Duodenal mucosa (tissue), 2 donors: ENCODE data around the gene SH3BP2.
A peak's percentile ranks its signal among the peaks of the same experiment; 100 is the strongest.

Experiments
- H3K27ac ChIP-seq: one replicate; pipeline ENCODE4 v1.7.0; 2013; ENCODE audit warnings: low read depth, low read length
- H3K27me3 ChIP-seq, 2 donors: one replicate each; pipeline ENCODE4 v1.7.0; 2013; ENCODE audit warnings: low read length in 2 of 2, control low read depth in 1 of 2; ENCODE audit not compliant: insufficient read depth in 2 of 2, control insufficient read depth in 1 of 2
- H3K36me3 ChIP-seq, 2 donors: one replicate each; pipeline ENCODE4 v1.7.0; 2013; ENCODE audit warnings: low read length in 2 of 2, control low read depth in 1 of 2; ENCODE audit not compliant: insufficient read depth in 2 of 2, control insufficient read depth in 1 of 2
- H3K4me1 ChIP-seq, 2 donors: one replicate each; pipeline ENCODE4 v1.7.0; 2013; ENCODE audit warnings: low read length in 2 of 2, control low read depth in 1 of 2; ENCODE audit not compliant: insufficient read depth in 2 of 2, control insufficient read depth in 1 of 2
- H3K4me3 ChIP-seq, 2 donors: one replicate each; pipeline ENCODE4 v1.7.0; 2013; ENCODE audit warnings: low read length in 2 of 2, low read depth in 1 of 2
- H3K9ac ChIP-seq, 2 donors: one replicate each; pipeline ENCODE4 v1.7.0; 2013; ENCODE audit warnings: low read length in 2 of 2, low read depth in 1 of 2
- H3K9me3 ChIP-seq, 2 donors: one replicate each; pipeline ENCODE4 v1.7.0; 2013; ENCODE audit warnings: low read length in 2 of 2, control low read depth in 1 of 2; ENCODE audit not compliant: control insufficient read depth in 1 of 2

Gene SH3BP2

DNA sequence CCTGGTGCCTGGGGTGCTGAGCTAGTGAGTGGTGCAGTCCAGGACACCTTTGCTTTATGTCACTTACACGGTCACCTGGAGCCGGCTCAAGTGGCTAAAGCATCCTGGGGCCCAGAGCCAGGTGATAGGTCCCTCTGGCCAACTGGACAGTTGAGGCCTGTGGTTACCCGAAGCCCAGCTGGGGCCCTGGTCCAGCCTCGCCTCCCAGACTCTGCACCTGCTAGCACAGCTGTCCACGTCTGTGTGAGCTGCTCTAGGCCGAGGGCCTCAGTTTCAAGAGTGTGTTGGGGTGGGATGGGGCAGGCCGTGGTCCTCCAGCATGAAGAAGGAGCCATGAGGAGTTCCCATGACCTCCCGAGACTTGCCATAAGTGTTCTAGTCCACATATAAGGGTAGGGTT, 43.1 kb downstream of the SH3BP2 start:
- H3K27ac ChIP-seq, result peak overlapping the region; percentile 41
- H3K9me3 ChIP-seq, result no peaks in the 10 kb centered on the region
- H3K4me1 ChIP-seq, result peaks cover 22 to 33% of the 10 kb centered on the region in 2 donors
- H3K27me3 ChIP-seq, result no peaks in the 10 kb centered on the region
- H3K4me3 ChIP-seq, result no peak overlapping the region
- H3K9ac ChIP-seq, result no peak overlapping the region
- peaks cover 19 to 36% of the 10 kb centered on the region in 2 donors for H3K36me3 ChIP-seq

- Histone ChIP-seq H3K27ac (no peak overlapping the region), H3K9ac (no peak overlapping the region), H3K9me3 (no peaks in the 10 kb centered on the region), H3K27me3 (no peaks in the 10 kb centered on the region), H3K36me3 (peaks cover 17 to 32% of the 10 kb centered on the region in 2 donors), H3K4me1 (peaks cover 22 to 33% of the 10 kb centered on the region in 2 donors), H3K4me3 (no peak overlapping the region)
These were observed 43.5 kb downstream of the SH3BP2 start for GRCh38 chr4:2836391-2836859.

DNA sequence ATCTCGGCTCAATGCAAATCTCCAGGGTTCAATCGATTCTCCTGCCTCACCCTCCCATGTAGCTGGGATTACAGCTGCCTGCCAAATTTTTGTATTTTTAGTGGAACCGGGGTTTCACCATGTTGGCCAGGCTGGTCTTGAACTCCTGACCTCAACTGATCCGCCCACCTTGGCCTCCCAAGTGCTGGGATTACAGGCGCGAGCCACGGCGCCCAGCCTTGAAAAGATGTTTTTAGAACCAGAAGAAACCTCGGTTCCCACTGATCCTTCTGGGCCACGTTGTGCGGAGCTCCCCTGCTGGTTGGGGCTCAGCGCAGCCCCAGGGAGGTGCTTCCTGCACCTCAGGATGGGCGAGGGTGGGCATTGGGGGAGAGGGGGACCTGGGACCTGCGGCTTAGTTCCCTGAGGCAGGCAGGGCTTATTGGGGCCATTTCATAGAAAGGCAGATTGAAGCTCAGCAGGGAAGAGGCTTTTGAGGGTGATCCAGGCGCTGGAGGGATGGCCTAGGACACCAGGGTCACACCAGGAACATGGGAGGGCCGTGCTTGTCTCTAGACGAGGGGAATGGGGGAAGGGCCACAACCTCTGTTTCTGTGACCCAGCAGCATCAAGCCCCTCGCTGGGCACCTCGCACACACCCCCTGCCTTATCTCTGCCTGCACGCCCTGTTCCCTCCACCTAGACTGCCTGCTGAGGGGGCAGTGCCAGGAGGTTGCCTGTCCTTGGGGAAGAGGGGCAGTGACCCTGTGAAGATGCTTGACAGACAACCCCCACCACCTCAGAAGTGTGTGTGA, 44.4 kb downstream of the SH3BP2 start:
- Histone ChIP-seq H3K4me3 (peak overlapping the region; percentile 0 to 47), H3K4me1 (peaks cover 22 to 33% of the 10 kb centered on the region in 2 donors), H3K27ac (peak overlapping the region; percentile 26)

DNA sequence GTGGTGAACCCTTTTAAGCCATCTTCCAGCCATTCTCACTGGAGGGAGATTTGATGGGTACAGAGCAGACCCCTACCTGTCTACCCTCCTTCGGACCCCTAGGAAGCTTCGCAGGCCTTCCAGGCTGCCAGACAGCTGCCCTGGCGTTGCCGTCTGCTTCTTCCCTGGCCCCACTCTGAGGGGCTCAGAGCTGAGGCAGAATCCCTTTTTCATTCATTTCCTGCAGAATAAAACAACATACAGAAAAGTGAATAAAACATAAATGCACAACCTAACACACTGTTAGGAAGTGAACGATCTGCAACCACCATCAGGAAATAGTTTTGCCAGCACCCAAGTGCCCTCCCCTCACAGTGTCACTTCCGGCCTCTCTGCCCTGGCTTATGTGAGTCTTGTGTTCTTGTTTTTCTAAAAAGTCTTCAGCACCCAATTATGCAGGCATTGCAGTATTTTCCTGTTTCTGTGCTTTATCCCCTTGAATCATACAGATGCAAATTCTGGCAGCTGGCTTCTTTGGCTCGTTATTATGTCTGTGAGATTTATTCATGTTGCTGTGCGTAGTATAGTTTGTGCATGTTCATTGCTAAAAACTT, 45.1 kb downstream of the SH3BP2 start:
- Histone ChIP-seq H3K9me3 (no peaks in the 10 kb centered on the region), H3K27me3 (no peaks in the 10 kb centered on the region), H3K36me3 (peaks cover 16 to 17% of the 10 kb centered on the region in 2 donors), H3K4me3 (peak overlapping the region; percentile 0 to 47), H3K27ac (peak overlapping the region; percentile 26), H3K9ac (peak overlapping the region in 1 of 2 donors; percentile 21), H3K4me1 (peaks cover 28 to 39% of the 10 kb centered on the region in 2 donors)

More for the DNA sequence above, 44.4 kb downstream of the SH3BP2 start:
- Histone ChIP-seq H3K9ac (peak overlapping the region in 1 of 2 donors; percentile 21), H3K27me3 (no peaks in the 10 kb centered on the region), H3K9me3 (no peaks in the 10 kb centered on the region), H3K36me3 (peaks cover 17 to 23% of the 10 kb centered on the region in 2 donors)

GRCh38 chr4:2839060-2839459, 46.2 kb downstream of the SH3BP2 start:
- H3K9ac ChIP-seq, result no peak overlapping the region
- H3K27ac ChIP-seq, result no peak overlapping the region
- peaks cover 6 to 10% of the 10 kb centered on the region in 2 donors for H3K36me3 ChIP-seq
- H3K27me3 ChIP-seq, result no peaks in the 10 kb centered on the region
- peaks cover 29 to 41% of the 10 kb centered on the region in 2 donors for H3K4me1 ChIP-seq
- H3K4me3 ChIP-seq, result no peak overlapping the region
- H3K9me3 ChIP-seq, result no peaks in the 10 kb centered on the region

GRCh38 chr4:2842687-2843262, 49.9 kb downstream of the SH3BP2 start:
- peak overlapping the region; percentile 84 to 94 for H3K9ac ChIP-seq
- peak overlapping the region; percentile 83 for H3K27ac ChIP-seq
- peak overlapping the region; percentile 90 to 96 for H3K4me3 ChIP-seq
- peaks cover 24 to 30% of the 10 kb centered on the region in 2 donors for H3K4me1 ChIP-seq
- no peaks in the 10 kb centered on the region for H3K36me3 ChIP-seq
- no peaks in the 10 kb centered on the region for H3K9me3 ChIP-seq
- H3K27me3 ChIP-seq, result no peaks in the 10 kb centered on the region

DNA sequence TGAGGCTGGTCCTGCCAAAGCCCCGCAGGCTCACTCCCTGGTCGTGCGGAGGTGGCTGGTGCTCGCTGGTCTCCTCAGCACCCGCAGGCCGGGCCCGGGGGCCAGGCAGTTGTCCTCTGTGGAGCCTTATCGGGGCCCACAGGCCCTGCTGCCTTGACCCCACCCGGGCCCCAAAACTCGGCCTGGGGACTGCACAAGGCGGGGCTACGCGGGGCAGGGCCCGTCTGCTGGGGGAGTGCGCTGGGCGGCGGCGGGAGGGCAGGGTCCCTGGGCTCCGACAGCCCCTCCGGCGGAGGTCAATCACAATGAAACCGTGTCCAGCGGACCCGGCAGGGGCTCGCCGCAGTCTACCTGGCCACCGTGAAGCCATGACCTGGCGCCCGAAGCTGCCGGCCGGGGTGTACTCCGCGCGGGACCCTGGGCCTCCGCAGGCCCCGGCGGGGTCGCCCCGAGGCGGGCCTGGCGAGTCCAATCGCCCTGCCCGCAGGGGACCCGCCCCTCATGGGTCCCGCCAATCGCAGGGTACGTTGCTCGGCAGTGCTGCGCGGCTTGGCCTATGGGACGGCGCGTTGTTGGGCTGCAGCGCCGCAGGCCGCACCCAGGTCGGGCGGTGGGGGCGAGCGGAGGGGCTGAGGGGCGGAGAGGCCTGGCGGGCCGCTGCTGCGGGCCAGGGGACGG, 50.5 kb downstream of the SH3BP2 start, which contains the start of gene ADD1:
Gene ADD1 (plus strand): TSS at position 582 of the 678 bp plus-strand sequence. CDS start 32,072 bp downstream, outside the sequence.
- Histone ChIP-seq H3K9ac (peak within 1 kb of the TSS; percentile 86 to 94), H3K27ac (peak within 1 kb of the TSS; percentile 83), H3K36me3 (no peaks in the 10 kb centered on the region), H3K4me1 (peaks cover 22 to 33% of the 10 kb centered on the region in 2 donors), H3K9me3 (no peaks in the 10 kb centered on the region), H3K4me3 (peak within 1 kb of the TSS; percentile 90 to 96), H3K27me3 (no peaks in the 10 kb centered on the region)

- Histone ChIP-seq H3K27me3 (no peaks in the 10 kb centered on the region), H3K9ac (peak overlapping the region; percentile 79 to 86), H3K9me3 (no peaks in the 10 kb centered on the region), H3K4me1 (peaks cover 29 to 40% of the 10 kb centered on the region in 2 donors), H3K27ac (peak overlapping the region; percentile 83), H3K4me3 (peak overlapping the region; percentile 90 to 96), H3K36me3 (no peaks in the 10 kb centered on the region)
These were observed 51.2 kb downstream of the SH3BP2 start for GRCh38 chr4:2843941-2844584.

DNA sequence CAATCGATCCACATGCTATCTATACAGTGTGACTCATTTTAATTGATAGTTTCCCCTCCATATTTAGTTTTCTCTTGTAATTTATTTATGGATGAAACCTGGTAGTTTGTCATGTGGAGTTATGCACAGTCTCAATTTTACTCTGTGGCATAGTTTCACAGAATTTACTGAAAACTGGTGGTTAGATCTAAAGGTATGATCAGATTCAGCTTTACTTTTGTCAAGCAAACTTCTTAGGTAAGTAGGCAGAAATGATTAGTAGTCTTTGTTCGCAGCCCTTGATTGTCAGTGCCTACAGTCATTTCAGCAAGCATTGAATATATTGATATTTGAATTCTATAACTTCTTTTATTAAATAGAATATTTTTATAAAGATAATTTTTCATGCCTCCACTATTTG, 53.3 kb downstream of the SH3BP2 start:
- Histone ChIP-seq H3K27me3 (no peaks in the 10 kb centered on the region), H3K36me3 (no peaks in the 10 kb centered on the region), H3K4me3 (peak overlapping the region in 1 of 2 donors; percentile 96), H3K4me1 (peaks cover 47 to 52% of the 10 kb centered on the region in 2 donors), H3K9ac (no peak overlapping the region), H3K27ac (no peak overlapping the region), H3K9me3 (no peaks in the 10 kb centered on the region)
